MM.1S (cell line): Measurements from ENCODE around the gene DYRK4.

Experiments used
- DNase-seq: peaks from one replicate; pipeline ENCODE4 v3.0.0-alpha.2; 2015
- H2AFZ ChIP-seq: fragments of 300-600 bp; sonication (generic); 2 replicates; pipeline ENCODE4 v1.6.0; 2016; ENCODE audit warnings: antibody characterized with exemption, low read length
- H3F3A ChIP-seq: fragments of 300-600 bp; sonication (generic); 2 replicates; pipeline ENCODE4 v1.6.1; 2016; ENCODE audit warnings: mild to moderate bottlenecking, antibody characterized with exemption, low read length, moderate library complexity, mixed read lengths; ENCODE audit not compliant: insufficient read depth
- H3K27ac ChIP-seq: fragments of 300-600 bp; sonication (generic); 2 replicates; pipeline ENCODE4 v1.5.1; 2016; ENCODE audit warnings: mild to moderate bottlenecking, low read length
- H3K27me3 ChIP-seq: fragments of 300-600 bp; sonication (generic); replicated peaks from 2 replicates; pipeline ENCODE4 v1.6.0; 2016; ENCODE audit warnings: low read length; ENCODE audit not compliant: insufficient read depth
- H3K36me3 ChIP-seq: fragments of 300-600 bp; sonication (generic); replicated peaks from 2 replicates; pipeline ENCODE4 v1.6.1; 2016; ENCODE audit warnings: mild to moderate bottlenecking, low read length, mixed read lengths; ENCODE audit not compliant: insufficient read depth
- H3K4me1 ChIP-seq: fragments of 300-600 bp; sonication (generic); 2 replicates; pipeline ENCODE4 v1.6.1; 2016; ENCODE audit warnings: low read length, mixed read lengths
- H3K4me2 ChIP-seq: fragments of 300-600 bp; sonication (generic); 2 replicates; pipeline ENCODE4 v1.6.0; 2016; ENCODE audit warnings: low read depth, low read length
- H3K4me3 ChIP-seq: fragments of 300-600 bp; sonication (generic); 2 replicates; pipeline ENCODE4 v1.5.1; 2016; ENCODE audit warnings: low read length, mixed read lengths
- H3K79me2 ChIP-seq: fragments of 300-600 bp; sonication (generic); 2 replicates; pipeline ENCODE4 v1.6.1; 2016; ENCODE audit warnings: mixed run types, low read length, mixed read lengths
- H3K9ac ChIP-seq: fragments of 300-600 bp; sonication (generic); 2 replicates; pipeline ENCODE4 v1.6.1; 2016; ENCODE audit warnings: low read length, mixed read lengths
- H3K9me2 ChIP-seq: fragments of 300-600 bp; sonication (generic); replicated peaks from 2 replicates; pipeline ENCODE4 v1.6.1; 2016; ENCODE audit warnings: mild to moderate bottlenecking, low read length, mixed read lengths; ENCODE audit not compliant: insufficient read depth
- H3K9me3 ChIP-seq: fragments of 300-600 bp; sonication (generic); replicated peaks from 2 replicates; pipeline ENCODE4 v1.6.1; 2016; ENCODE audit warnings: mild to moderate bottlenecking, low read length, mixed read lengths; ENCODE audit not compliant: insufficient read depth
- H4K20me1 ChIP-seq: fragments of 300-600 bp; sonication (generic); 2 replicates; pipeline ENCODE4 v1.6.1; 2016; ENCODE audit warnings: mild to moderate bottlenecking, low read length, moderate library complexity, mixed read lengths; ENCODE audit not compliant: insufficient read depth
- CTCF ChIP-seq: fragments of 300-600 bp; sonication (generic); IDR thresholded peaks from 2 replicates; pipeline ENCODE4 v1.5.1; 2016; ENCODE audit warnings: antibody characterized with exemption, low read length, mixed read lengths
- EZH2 ChIP-seq: fragments of 300-600 bp; sonication (generic); optimal IDR thresholded peaks from 2 replicates; pipeline ENCODE3; 2017; ENCODE audit warnings: low read depth, mild to moderate bottlenecking, antibody characterized with exemption, low read length, mixed read lengths
- EZH2phosphoT487 ChIP-seq: fragments of 300-600 bp; sonication (generic); IDR thresholded peaks from 2 replicates; pipeline ENCODE4 v1.6.1; 2018; ENCODE audit warnings: antibody characterized with exemption, low read length

DYRK4 gene

GRCh38 chr12:4566474-4566873 is 4.5 kb downstream of the DYRK4 start:
- Histone ChIP-seq H3K9ac (no peak overlapping the region), H3K27ac (no peak overlapping the region), H3K9me3 (no peaks in the 10 kb centered on the region), H2AFZ (no peak overlapping the region), H3K4me2 (0 out of 2 replicates have a peak overlapping the region, but pooled peaks have one; percentile 5), H3K4me3 (no peak overlapping the region), H3K27me3 (no peaks in the 10 kb centered on the region), H3K9me2 (no peaks in the 10 kb centered on the region), H4K20me1 (no peaks in the 10 kb centered on the region), H3K79me2 (no peaks in the 10 kb centered on the region), H3K36me3 (no peaks in the 10 kb centered on the region), H3K4me1 (peaks cover 9% of the 10 kb centered on the region; the same call in 1 of the 2 replicates), H3F3A (peaks cover 4% of the 10 kb centered on the region; the same call in 1 of the 2 replicates)
- no peak for TF ChIP-seq EZH2phosphoT487
- TF ChIP-seq CTCF = no peak
- no peak for TF ChIP-seq EZH2
- DNase-seq = no peak

GRCh38 chr12:4567073-4567881 is 5.3 kb downstream of the DYRK4 start:
- H4K20me1 ChIP-seq = no peaks in the 10 kb centered on the region
- DNase-seq = no peak
- TF ChIP-seq EZH2phosphoT487 (no peak), CTCF (no peak), EZH2 (no peak)
- H3K79me2 ChIP-seq = no peaks in the 10 kb centered on the region
- no peak overlapping the region for H3K4me2 ChIP-seq
- H3K9me3 ChIP-seq = no peaks in the 10 kb centered on the region
- no peak overlapping the region for H3K27ac ChIP-seq
- no peaks in the 10 kb centered on the region for H3K36me3 ChIP-seq
- peaks cover 9% of the 10 kb centered on the region; the same call in 1 of the 2 replicates for H3K4me1 ChIP-seq
- H3F3A ChIP-seq = peaks cover 4% of the 10 kb centered on the region; the same call in 1 of the 2 replicates
- no peak overlapping the region for H3K9ac ChIP-seq
- H2AFZ ChIP-seq = no peak overlapping the region
- no peaks in the 10 kb centered on the region for H3K27me3 ChIP-seq
- H3K9me2 ChIP-seq = no peaks in the 10 kb centered on the region
- H3K4me3 ChIP-seq = no peak overlapping the region

GRCh38 chr12:4569261-4569660 is 7.3 kb downstream of the DYRK4 start:
- no peak overlapping the region for H2AFZ ChIP-seq
- H3K27ac ChIP-seq = no peak overlapping the region
- no peak for TF ChIP-seq EZH2
- TF ChIP-seq EZH2phosphoT487 = no peak
- no peak for TF ChIP-seq CTCF
- H3K9me2 ChIP-seq = no peaks in the 10 kb centered on the region
- H3K9ac ChIP-seq = no peak overlapping the region
- H3K4me2 ChIP-seq = no peak overlapping the region
- H3F3A ChIP-seq = peaks cover 4% of the 10 kb centered on the region; the same call in 1 of the 2 replicates
- H3K36me3 ChIP-seq = no peaks in the 10 kb centered on the region
- no peaks in the 10 kb centered on the region for H3K9me3 ChIP-seq
- H3K27me3 ChIP-seq = no peaks in the 10 kb centered on the region
- H3K4me3 ChIP-seq = no peak overlapping the region
- no peaks in the 10 kb centered on the region for H4K20me1 ChIP-seq
- H3K79me2 ChIP-seq = no peaks in the 10 kb centered on the region
- peaks cover 9% of the 10 kb centered on the region; the same call in 1 of the 2 replicates for H3K4me1 ChIP-seq
- no peak for DNase-seq
